SH-SY5Y (cell line): Measurements from ENCODE around the gene COL10A1.

Source experiments
- GATA2 ChIP-seq: IDR thresholded peaks from 2 replicates; pipeline ENCODE4 v1.6.1; 2011; ENCODE audit warnings: mild to moderate bottlenecking, low read depth, low read length
- GATA3 ChIP-seq: IDR thresholded peaks from 2 replicates; pipeline ENCODE4 v1.6.1; 2011; ENCODE audit warnings: low read depth, mild to moderate bottlenecking, low read length, moderate library complexity

DNA sequence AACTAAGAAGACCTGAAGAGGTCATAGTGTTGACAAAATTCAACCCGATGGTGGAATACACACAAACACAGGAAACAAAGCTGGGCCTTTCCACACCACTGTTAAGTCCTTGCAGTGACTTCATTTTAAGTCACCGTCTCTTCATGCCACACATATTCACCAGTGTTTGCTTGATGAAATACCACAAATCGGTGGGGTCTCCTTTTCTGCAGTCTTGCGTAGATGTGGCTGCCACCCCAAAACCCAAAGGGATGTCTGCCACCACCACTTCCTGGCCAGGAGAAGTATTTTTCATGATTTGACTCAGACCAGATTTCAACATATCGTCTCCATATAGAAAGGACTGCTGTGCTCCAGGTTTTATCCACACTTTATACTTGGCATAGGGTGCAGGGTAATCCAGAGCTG lies 11.0 kb upstream of the COL10A1 start:
- TF ChIP-seq GATA3 (no peak), GATA2 (no peak)
